ENCODE results near the gene SPINK6. TPM values are rescaled to one million over a fixed set of nuclear protein-coding genes. Genes with fewer than 3 reads are reported as not detected.

SPINK6 gene
- total RNA-seq, 3 donors from 2014 or later: 3.0 TPM; not detected in 2

DNA sequence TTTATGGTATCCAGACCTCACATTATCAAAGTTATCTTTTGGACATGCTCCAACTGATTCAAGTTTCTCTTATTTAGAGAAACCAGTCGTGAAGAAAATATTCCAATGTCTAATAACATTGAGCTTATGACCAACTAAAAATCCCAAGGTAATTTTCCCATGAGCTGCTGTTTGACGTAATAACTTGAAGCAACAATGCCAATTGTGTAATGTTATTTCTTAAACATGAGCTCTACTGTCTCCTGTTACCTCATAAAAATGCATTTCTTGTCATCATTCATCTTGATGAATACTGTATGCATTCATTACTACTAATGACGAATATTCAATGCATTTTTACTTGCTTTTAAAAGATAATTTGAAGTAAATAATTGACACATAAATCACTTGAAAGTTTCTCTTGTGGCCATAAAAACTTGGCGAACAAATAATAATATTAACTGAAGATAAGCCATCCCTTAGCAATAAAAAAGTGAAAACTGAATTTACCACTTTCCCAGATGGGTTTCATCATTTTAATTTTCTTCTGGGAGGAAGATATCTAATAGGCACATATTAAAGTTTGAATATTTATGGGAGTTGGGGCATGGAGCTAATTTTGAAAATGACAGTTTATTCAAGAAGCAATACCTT, 35.1 kb downstream of the SPINK6 start:
- no peaks in the 10 kb centered on the region for H3K9me3 ChIP-seq
- ATAC-seq (no peak), DNase-seq (no peak)
- TF ChIP-seq CTCF (IDR thresholded peaks at IDR 0.05): no peak
- no peaks in the 10 kb centered on the region for H3K36me3 ChIP-seq (ENCODE audit: low read depth)
- intact Hi-C loops (cut with DNase I, micrococcal nuclease): no loop called here
- no peak overlapping the region for H3K4me3 ChIP-seq
- no peaks in the 10 kb centered on the region for H3K4me1 ChIP-seq (ENCODE audit: low read depth)

GRCh38 chr5:148238418-148238794, 35.6 kb downstream of the SPINK6 start, which contains the start of gene MARCOL:
TSS of gene MARCOL (plus strand) at chr5:148238525. CDS start at chr5:148238598, 73 bp downstream.
- DNase-seq (no peak), ATAC-seq (no peak)
- no peaks in the 10 kb centered on the region for H3K36me3 ChIP-seq (ENCODE audit: low read depth)
- intact Hi-C loops (cut with DNase I, micrococcal nuclease): no loop called here
- no peak for TF ChIP-seq CTCF (IDR thresholded peaks at IDR 0.05)
- no peaks in the 10 kb centered on the region for H3K4me1 ChIP-seq (ENCODE audit: low read depth)
- H3K9me3 ChIP-seq: no peaks in the 10 kb centered on the region
- no peak within 1 kb of the TSS for H3K4me3 ChIP-seq

- Histone ChIP-seq H3K4me1 (ENCODE audit: low read depth) (no peaks in the 10 kb centered on the region), H3K4me3 (no peak overlapping the region), H3K36me3 (ENCODE audit: low read depth) (no peaks in the 10 kb centered on the region), H3K9me3 (no peaks in the 10 kb centered on the region)
- ATAC-seq: no peak
- no peak for TF ChIP-seq CTCF (IDR thresholded peaks at IDR 0.05)
- intact Hi-C loops (cut with DNase I, micrococcal nuclease): no loop called here
- DNase-seq: no peak
Observed at GRCh38 chr5:148248894-148249293, 46.1 kb downstream of the SPINK6 start.

DNA sequence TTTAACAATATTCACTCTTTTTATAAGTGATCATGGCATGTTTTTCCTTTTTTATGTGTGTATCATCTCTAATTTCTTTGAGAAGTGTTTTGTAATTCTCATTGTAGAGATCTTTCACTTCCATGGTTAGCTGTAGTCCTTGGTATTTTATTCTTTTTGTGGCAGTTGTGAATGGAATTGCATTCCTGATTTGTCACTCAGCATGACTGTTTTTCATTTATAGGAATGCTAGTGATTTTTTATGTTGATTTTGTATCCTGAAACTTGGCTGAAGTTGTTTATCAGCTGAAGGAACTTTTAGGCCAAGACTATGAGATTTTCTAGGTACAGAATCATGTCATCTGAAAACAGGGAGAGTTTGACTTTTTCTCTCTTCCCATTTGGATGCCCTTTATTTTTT, 52.6 kb downstream of the SPINK6 start:
- no peak for TF ChIP-seq CTCF (IDR thresholded peaks at IDR 0.05)
- Histone ChIP-seq H3K36me3 (ENCODE audit: low read depth) (no peaks in the 10 kb centered on the region), H3K4me1 (ENCODE audit: low read depth) (no peaks in the 10 kb centered on the region), H3K4me3 (no peak overlapping the region), H3K9me3 (peaks cover 13% of the 10 kb centered on the region)
- DNase-seq (no peak), ATAC-seq (no peak)
- intact Hi-C loops (cut with DNase I, micrococcal nuclease): no loop called here

- peaks cover 13% of the 10 kb centered on the region for H3K9me3 ChIP-seq
- no peak overlapping the region for H3K4me3 ChIP-seq
- ATAC-seq: no peak
- H3K4me1 ChIP-seq (ENCODE audit: low read depth): no peaks in the 10 kb centered on the region
- no peaks in the 10 kb centered on the region for H3K36me3 ChIP-seq (ENCODE audit: low read depth)
- TF ChIP-seq CTCF (IDR thresholded peaks at IDR 0.05): no peak
- intact Hi-C loops (cut with DNase I, micrococcal nuclease): no loop called here
- DNase-seq: no peak
Observed at GRCh38 chr5:148259288-148259687, 56.4 kb downstream of the SPINK6 start.

DNA sequence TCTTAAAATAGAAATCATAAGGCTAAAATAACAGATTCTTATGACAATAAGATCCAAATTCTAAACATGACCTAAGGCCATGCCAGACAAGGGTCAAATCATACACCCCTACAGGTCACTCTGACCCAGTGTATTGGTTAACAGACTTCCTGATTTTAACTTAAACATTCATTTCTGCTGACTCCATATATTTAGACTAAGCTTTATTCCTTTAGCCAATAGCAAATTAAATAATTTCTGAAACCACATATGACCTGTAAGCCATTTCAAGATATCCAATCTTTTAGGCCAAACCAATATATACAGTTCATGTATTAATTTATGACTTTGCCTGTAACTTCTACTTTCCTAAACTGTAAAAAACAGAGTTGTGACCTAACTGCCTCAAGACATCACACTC, 58.4 kb downstream of the SPINK6 start:
- no peak for TF ChIP-seq CTCF (IDR thresholded peaks at IDR 0.05)
- peaks cover 16% of the 10 kb centered on the region for H3K9me3 ChIP-seq
- no peaks in the 10 kb centered on the region for H3K36me3 ChIP-seq (ENCODE audit: low read depth)
- no peak overlapping the region for H3K4me3 ChIP-seq
- intact Hi-C loops (cut with DNase I, micrococcal nuclease): no loop called here
- DNase-seq (no peak), ATAC-seq (no peak)
- H3K4me1 ChIP-seq (ENCODE audit: low read depth): no peaks in the 10 kb centered on the region

Data from mucosa of descending colon (tissue), 3 donors.